Glutamatergic neuron (in vitro differentiated cells): ENCODE results near the gene CALM3. TPM values are rescaled to one million over a fixed set of nuclear protein-coding genes. Genes with fewer than 3 reads are reported as not detected.
A peak's percentile ranks its signal among the peaks of the same experiment; 100 is the strongest.

Experiments
- DNase-seq: peaks from one replicate; pipeline ENCODE4 v3.0.0; 2022
- H3K27ac Mint-ChIP-seq: one replicate; pipeline ENCODE4 v1.8.0; 2020; ENCODE audit warnings: mild to moderate bottlenecking, mixed read lengths, inconsistent platforms; ENCODE audit not compliant: unreplicated experiment
- H3K27me3 Mint-ChIP-seq: one replicate; pipeline ENCODE4 v1.8.0; 2020; ENCODE audit warnings: mild to moderate bottlenecking, moderate library complexity, mixed read lengths, inconsistent platforms; ENCODE audit not compliant: unreplicated experiment
- H3K36me3 Mint-ChIP-seq: one replicate; pipeline ENCODE4 v1.8.0; 2020; ENCODE audit warnings: mild to moderate bottlenecking, mixed read lengths, inconsistent platforms; ENCODE audit not compliant: unreplicated experiment
- H3K4me1 Mint-ChIP-seq: one replicate; pipeline ENCODE4 v1.8.0; 2020; ENCODE audit warnings: mild to moderate bottlenecking, low read depth, mixed read lengths, inconsistent platforms; ENCODE audit not compliant: unreplicated experiment
- H3K4me3 Mint-ChIP-seq: one replicate; pipeline ENCODE4 v1.8.0; 2020; ENCODE audit warnings: mild to moderate bottlenecking, mixed read lengths, inconsistent platforms; ENCODE audit not compliant: unreplicated experiment
- H3K9me3 Mint-ChIP-seq: one replicate; pipeline ENCODE4 v1.8.0; 2020; ENCODE audit warnings: mild to moderate bottlenecking, moderate library complexity, mixed read lengths, inconsistent platforms; ENCODE audit not compliant: unreplicated experiment
- total RNA-seq: library from RNA; stranded (reverse); fragmentation: NEBNext Ultra II Directional; extraction: Animal tissue kit (Norgen Biotek cat#: 25700); gene quantifications from one replicate; pipeline ENCODE4 v1.2.1, GENCODE V29; 2021; ENCODE audit not compliant: unreplicated experiment
- TF ChIP-seq, protein P1 (sequence below): fragments of 200-600 bp; sonication (generic); IDR thresholded peaks from one replicate; pipeline ENCODE4 v1.5.0; 2021; ENCODE audit not compliant: partially characterized antibody, unreplicated experiment

Gene CALM3
- total RNA-seq, 1 donor from 2014 or later, result 845 TPM

GRCh38 chr19:46659151-46660007 is 58.2 kb downstream of the CALM3 start:
- TF ChIP-seq, protein P1, sequence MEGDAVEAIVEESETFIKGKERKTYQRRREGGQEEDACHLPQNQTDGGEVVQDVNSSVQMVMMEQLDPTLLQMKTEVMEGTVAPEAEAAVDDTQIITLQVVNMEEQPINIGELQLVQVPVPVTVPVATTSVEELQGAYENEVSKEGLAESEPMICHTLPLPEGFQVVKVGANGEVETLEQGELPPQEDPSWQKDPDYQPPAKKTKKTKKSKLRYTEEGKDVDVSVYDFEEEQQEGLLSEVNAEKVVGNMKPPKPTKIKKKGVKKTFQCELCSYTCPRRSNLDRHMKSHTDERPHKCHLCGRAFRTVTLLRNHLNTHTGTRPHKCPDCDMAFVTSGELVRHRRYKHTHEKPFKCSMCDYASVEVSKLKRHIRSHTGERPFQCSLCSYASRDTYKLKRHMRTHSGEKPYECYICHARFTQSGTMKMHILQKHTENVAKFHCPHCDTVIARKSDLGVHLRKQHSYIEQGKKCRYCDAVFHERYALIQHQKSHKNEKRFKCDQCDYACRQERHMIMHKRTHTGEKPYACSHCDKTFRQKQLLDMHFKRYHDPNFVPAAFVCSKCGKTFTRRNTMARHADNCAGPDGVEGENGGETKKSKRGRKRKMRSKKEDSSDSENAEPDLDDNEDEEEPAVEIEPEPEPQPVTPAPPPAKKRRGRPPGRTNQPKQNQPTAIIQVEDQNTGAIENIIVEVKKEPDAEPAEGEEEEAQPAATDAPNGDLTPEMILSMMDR, result no peak
- peak; percentile 70 for DNase-seq
- Mint-ChIP-seq H3K4me3 (peak overlapping the region; percentile 99), H3K36me3 (peaks cover 4% of the 10 kb centered on the region), H3K9me3 (peaks cover 2% of the 10 kb centered on the region), H3K27me3 (no peaks in the 10 kb centered on the region), H3K4me1 (peaks cover 7% of the 10 kb centered on the region), H3K27ac (peak overlapping the region; percentile 75)

DNA sequence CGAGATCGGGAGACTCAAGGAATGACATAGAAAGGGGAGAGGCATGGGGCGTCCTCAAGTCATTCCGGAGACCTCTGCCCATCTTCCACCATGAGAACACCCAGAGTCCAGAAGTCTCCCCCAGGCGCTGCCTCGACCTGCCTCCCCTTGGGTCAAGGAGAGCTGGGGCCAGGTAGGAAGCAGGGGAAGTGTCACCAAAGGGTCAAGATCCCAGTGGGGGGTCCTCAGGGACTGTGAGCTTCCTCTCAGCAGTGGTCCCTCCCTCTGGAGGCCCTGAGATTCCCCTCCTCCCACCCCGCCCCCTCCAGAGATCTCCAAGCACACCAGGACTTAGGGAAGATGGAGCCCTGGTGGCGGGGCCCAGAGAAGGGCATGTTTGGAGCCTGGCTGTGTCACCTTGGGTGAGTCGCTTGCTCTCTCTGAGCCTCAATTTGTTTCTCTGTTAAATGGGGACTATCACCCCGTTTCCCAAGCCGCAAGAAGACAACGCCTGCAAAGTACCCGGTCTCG is 58.9 kb downstream of the CALM3 start:
- DNase-seq, result peak; percentile 48
- Mint-ChIP-seq H3K4me1 (peaks cover 5% of the 10 kb centered on the region), H3K27ac (peak overlapping the region; percentile 75), H3K36me3 (peaks cover 4% of the 10 kb centered on the region), H3K27me3 (no peaks in the 10 kb centered on the region), H3K4me3 (peak overlapping the region; percentile 99), H3K9me3 (peaks cover 2% of the 10 kb centered on the region)
- TF ChIP-seq, protein P1, result no peak

Other genes starting within 250 kb of the CALM3 start
- 6.3 TPM for gene CCDC8, start 187.8 kb upstream of the CALM3 start, total RNA-seq
- gene PNMA8C, start 172.4 kb upstream of the CALM3 start, total RNA-seq, result 5.3 TPM
- gene PNMA8A, start 129.8 kb upstream of the CALM3 start, total RNA-seq, result 14.1 TPM
- gene PNMA8B, start 105.5 kb upstream of the CALM3 start, total RNA-seq, result 0.76 TPM
- gene PTGIR, start 23.8 kb downstream of the CALM3 start, total RNA-seq, result 0.27 TPM
- gene GNG8, start 34.9 kb downstream of the CALM3 start, total RNA-seq, result 54.6 TPM
- 55.1 TPM for gene DACT3, start 59.9 kb downstream of the CALM3 start, total RNA-seq
- 54.7 TPM for gene PRKD2, start 115.8 kb downstream of the CALM3 start, total RNA-seq
- gene FKRP, start 144.7 kb downstream of the CALM3 start, total RNA-seq, result 46.6 TPM
- 117 TPM for gene STRN4, start 145.1 kb downstream of the CALM3 start, total RNA-seq
- 35.4 TPM for gene SLC1A5, start 187.3 kb downstream of the CALM3 start, total RNA-seq
- 95.4 TPM for gene AP2S1, start 249.5 kb downstream of the CALM3 start, total RNA-seq